IMR-90 (cell line): ENCODE measurements around the gene CDADC1. TPM values are rescaled to one million over a fixed set of nuclear protein-coding genes. Genes with fewer than 3 reads are reported as not detected.

Source experiments
- ATAC-seq: fragments of 200-7000 bp; cut with Tn5 transposase; 2 replicates; pipeline ENCODE4 v1.9.1; 2020; ENCODE audit warnings: low read depth, mild to moderate bottlenecking, moderate library complexity
- BruUV-seq: library from RNA; stranded (reverse); fragments of 400-500 nt; replicated peaks from 2 replicates; lab custom pipeline; 2021; lab: Mats Ljungman, UMichigan
- CTCF ChIA-PET: fragments of 300-600 bp; formaldehyde crosslinking; extraction: SDS; loops from one replicate; lab custom pipeline; 2021; ENCODE audit warnings: antibody characterized with exemption; lab: Yijun Ruan, JAX
- POLR2A ChIA-PET: fragments of 300-600 bp; sonication (Branson Sonifier 250); formaldehyde crosslinking; loops from one replicate; lab custom pipeline; 2022; ENCODE audit warnings: antibody characterized with exemption; ENCODE audit not compliant: unreplicated experiment; lab: Charles Lee
- DNase-seq: peaks from one replicate; pipeline ENCODE4 v3.0.0; 2013
- H2AFZ ChIP-seq: replicated peaks from 2 replicates; pipeline ENCODE3; 2013; ENCODE audit warnings: low read length, mild to moderate bottlenecking; ENCODE audit not compliant: poor library complexity
- H2AK5ac ChIP-seq: 2 replicates; pipeline ENCODE4 v1.6.1; 2013; ENCODE audit warnings: low read depth, low read length, inconsistent platforms
- H2AK9ac ChIP-seq: replicated peaks from 2 replicates; pipeline ENCODE3; 2013; ENCODE audit warnings: mild to moderate bottlenecking, low read depth, low read length, moderate library complexity; ENCODE audit not compliant: poor library complexity
- H2BK120ac ChIP-seq: 2 replicates; pipeline ENCODE4 v1.6.1; 2013; ENCODE audit warnings: low read depth, low read length, inconsistent platforms
- H2BK15ac ChIP-seq: 3 replicates; pipeline ENCODE4 v1.6.1; 2013; ENCODE audit warnings: low read depth, low read length, inconsistent platforms
- H2BK20ac ChIP-seq: 2 replicates; pipeline ENCODE4 v1.6.1; 2013; ENCODE audit warnings: low read depth, mild to moderate bottlenecking, inconsistent platforms, low read length, moderate library complexity
- H2BK5ac ChIP-seq: 2 replicates; pipeline ENCODE4 v1.6.1; 2013; ENCODE audit warnings: mild to moderate bottlenecking, low read depth, low read length, inconsistent platforms; ENCODE audit not compliant: poor library complexity, severe bottlenecking
- H3K14ac ChIP-seq: replicated peaks from 2 replicates; pipeline ENCODE4 v1.6.1; 2013; ENCODE audit warnings: low read depth, low read length, inconsistent platforms
- H3K18ac ChIP-seq: 2 replicates; pipeline ENCODE4 v1.6.1; 2013; ENCODE audit warnings: low read depth, low read length, control low read depth
- H3K23ac ChIP-seq: 2 replicates; pipeline ENCODE4 v1.6.1; 2013; ENCODE audit warnings: low read depth, low read length, inconsistent platforms
- H3K27ac ChIP-seq: 2 replicates; pipeline ENCODE4 v1.5.1; 2013; ENCODE audit warnings: mild to moderate bottlenecking, control low read depth, low read length; ENCODE audit not compliant: insufficient read depth
- H3K27me3 ChIP-seq: 2 replicates; pipeline ENCODE4 v1.6.1; 2013; ENCODE audit warnings: low read length; ENCODE audit not compliant: control insufficient read depth, insufficient read depth
- H3K36me3 ChIP-seq: 2 replicates; pipeline ENCODE4 v1.6.1; 2013; ENCODE audit warnings: low read length, mixed read lengths; ENCODE audit not compliant: control insufficient read depth, insufficient read depth
- H3K4ac ChIP-seq: 2 replicates; pipeline ENCODE4 v1.6.1; 2013; ENCODE audit warnings: low read depth, low read length, inconsistent platforms
- H3K4me1 ChIP-seq: 2 replicates; pipeline ENCODE4 v1.6.1; 2013; ENCODE audit warnings: low read length, mixed read lengths; ENCODE audit not compliant: control insufficient read depth, insufficient read depth
- H3K4me2 ChIP-seq: 2 replicates; pipeline ENCODE4 v1.6.1; 2013; ENCODE audit warnings: low read depth, mild to moderate bottlenecking, control low read depth, low read length, moderate library complexity
- H3K4me3 ChIP-seq: 2 replicates; pipeline ENCODE4 v1.5.1; 2013; ENCODE audit warnings: low read depth, mild to moderate bottlenecking, control low read depth, low read length, moderate library complexity; ENCODE audit not compliant: insufficient read depth
- H3K56ac ChIP-seq: 2 replicates; pipeline ENCODE4 v1.6.1; 2013; ENCODE audit warnings: low read length, inconsistent platforms; ENCODE audit not compliant: insufficient read depth; ENCODE audit errors: extremely low read depth
- H3K79me1 ChIP-seq, 2 experiments: 2 replicates each; pipeline ENCODE4 v1.6.1; 2013; ENCODE audit warnings: low read length in 2 of 2, inconsistent platforms in 1 of 2, low read depth in 1 of 2
- H3K9ac ChIP-seq: 2 replicates; pipeline ENCODE4 v1.6.1; 2013; ENCODE audit warnings: low read depth, low read length, control low read depth
- H3K9me1 ChIP-seq: 2 replicates; pipeline ENCODE4 v1.6.1; 2013; ENCODE audit warnings: low read length, inconsistent platforms; ENCODE audit not compliant: insufficient read depth
- H3K9me3 ChIP-seq: 2 replicates; pipeline ENCODE4 v1.6.1; 2013; ENCODE audit warnings: low read length; ENCODE audit not compliant: control insufficient read depth, insufficient read depth
- H4K20me1 ChIP-seq: 2 replicates; pipeline ENCODE4 v1.6.1; 2013; ENCODE audit warnings: low read length, inconsistent platforms; ENCODE audit not compliant: insufficient read depth
- H4K5ac ChIP-seq: 2 replicates; pipeline ENCODE4 v1.6.1; 2013; ENCODE audit warnings: mild to moderate bottlenecking, low read depth, low read length, control low read depth
- H4K8ac ChIP-seq, 2 experiments: 2 replicates each; pipeline ENCODE4 v1.6.1; 2013; ENCODE audit warnings: low read depth in 2 of 2, low read length in 2 of 2, control low read depth in 1 of 2, inconsistent platforms in 1 of 2
- H4K91ac ChIP-seq: 2 replicates; pipeline ENCODE4 v1.6.1; 2013; ENCODE audit warnings: low read depth, low read length, inconsistent platforms; ENCODE audit not compliant: insufficient read depth
- CEBPB ChIP-seq: IDR thresholded peaks from 2 replicates; pipeline ENCODE4 v1.6.1; 2012; ENCODE audit warnings: low read depth, low read length, improper control_type of control experiment
- POLR2A ChIP-seq: IDR thresholded peaks from 2 replicates; pipeline ENCODE4 v1.6.1; 2012; ENCODE audit warnings: mild to moderate bottlenecking, low read depth, low read length
- RAD21 ChIP-seq: IDR thresholded peaks from 2 replicates; pipeline ENCODE4 v1.6.1; 2012; ENCODE audit warnings: low read length, improper control_type of control experiment
- WGBS, 2 experiments: methylation state at CpG; one replicate each; pipeline versions ENCODE4 v1.1.5 to v1.1.7; 2013; ENCODE audit warnings: missing lambda C conversion rate in 2 of 2; ENCODE audit not compliant: insufficient read length in 1 of 2; ENCODE audit errors: extremely low coverage in 2 of 2; 5-methylcytosine and 5-hydroxymethylcytosine counted together
- dilution Hi-C: fragments of 300-500 bp; cut with HindIII; formaldehyde crosslinking; loops from one replicate; pipeline ENCODE4 v1.14.3; 2018; ENCODE audit warnings: low sequenced_read_pairs; ENCODE audit not compliant: unreplicated experiment
- in situ Hi-C: fragments of 300-500 bp; cut with MboI; formaldehyde crosslinking; loops from 3 replicates; pipeline ENCODE4 v1.14.3; 2019; ENCODE audit warnings: low sequenced_read_pairs, inconsistent platforms, mixed read lengths
- intact Hi-C: fragments of 100-400 bp; cut with micrococcal nuclease; formaldehyde crosslinking; loops from 2 replicates; pipeline ENCODE4 v1.10.0; 2022
- polyA plus RNA-seq, 3 experiments: library from polyadenylated mRNA; depleted of rRNA; stranded (reverse); fragments of >200 nt; gene quantifications; 2 replicates each; pipeline ENCODE4 v1.2.3, GENCODE V29; 2012; ENCODE audit warnings: low replicate concordance in 1 of 3
- total RNA-seq: library from RNA; depleted of rRNA; stranded (reverse); fragments of >200 nt; gene quantifications from 2 replicates; pipeline ENCODE4 v1.2.3, GENCODE V29; 2012
- TF ChIP-seq, protein P1 (sequence below): fragments of 150-350 bp; IDR thresholded peaks from 2 replicates; pipeline ENCODE4 v1.6.1; 2016; ENCODE audit warnings: low read depth, mild to moderate bottlenecking, low read length, moderate library complexity, borderline replicate concordance

CDADC1 gene
- total and polyA plus RNA-seq, 2 of the 4 experiments (the other 2 are of a cell fraction): 0.54 to 2.6 TPM

DNA sequence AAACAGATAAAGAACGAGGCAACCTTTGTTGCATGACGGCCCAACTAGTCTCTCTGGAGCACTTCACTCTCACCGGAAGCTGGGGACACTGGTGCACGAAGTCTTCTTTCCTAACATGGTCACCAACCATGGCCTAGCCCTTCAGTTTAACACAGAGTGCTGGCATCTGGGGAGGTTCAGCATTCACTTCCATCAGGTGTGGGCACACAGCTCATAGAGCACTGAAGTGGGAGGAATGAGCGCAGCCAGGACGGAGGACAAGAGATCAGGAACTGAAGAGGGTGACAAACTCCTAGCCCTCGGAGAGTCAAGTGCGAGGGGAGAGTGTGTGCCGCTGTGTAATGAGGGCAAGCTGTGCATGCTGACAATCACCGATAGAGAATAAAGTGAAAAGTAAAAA, 92.4 kb downstream of the CDADC1 start:
- CTCF ChIA-PET: no interaction called here
- Histone ChIP-seq H2AK9ac (no peak overlapping the region), H3K9me1 (peaks cover 9% of the 10 kb centered on the region), H4K5ac (no peak overlapping the region), H3K79me1 (no peaks in the 10 kb centered on the region), H3K14ac (no peak overlapping the region), H2BK5ac (no peak overlapping the region), H2AK5ac (no peak overlapping the region), H3K27ac (no peak overlapping the region), H4K91ac (peak overlapping the region; percentile 21; the same call in 1 of the 2 replicates), H3K4me3 (no peak overlapping the region), H3K4ac (peak overlapping the region; percentile 16; the same call in 1 of the 2 replicates), H2BK15ac (no peak overlapping the region), H3K4me1 (peaks cover 11% of the 10 kb centered on the region; the same call in 1 of the 2 replicates), H4K8ac (no peak overlapping the region), H3K18ac (no peak overlapping the region), H3K9me3 (no peaks in the 10 kb centered on the region), H3K36me3 (peaks cover 4% of the 10 kb centered on the region; the same call in 1 of the 2 replicates), H3K4me2 (no peak overlapping the region), H2BK120ac (no peak overlapping the region; the same call in 1 of the 2 replicates), H2BK20ac (no peak overlapping the region), H3K23ac (no peak overlapping the region), H3K27me3 (no peaks in the 10 kb centered on the region), H3K56ac (no peak overlapping the region), H4K20me1 (no peaks in the 10 kb centered on the region), H3K9ac (no peak overlapping the region), H2AFZ (no peak overlapping the region)
- dilution Hi-C loops: no loop called here
- no TSS peak for BruUV-seq
- POLR2A ChIA-PET: no interaction called here
- DNase-seq: no peak
- TF ChIP-seq, protein P1, sequence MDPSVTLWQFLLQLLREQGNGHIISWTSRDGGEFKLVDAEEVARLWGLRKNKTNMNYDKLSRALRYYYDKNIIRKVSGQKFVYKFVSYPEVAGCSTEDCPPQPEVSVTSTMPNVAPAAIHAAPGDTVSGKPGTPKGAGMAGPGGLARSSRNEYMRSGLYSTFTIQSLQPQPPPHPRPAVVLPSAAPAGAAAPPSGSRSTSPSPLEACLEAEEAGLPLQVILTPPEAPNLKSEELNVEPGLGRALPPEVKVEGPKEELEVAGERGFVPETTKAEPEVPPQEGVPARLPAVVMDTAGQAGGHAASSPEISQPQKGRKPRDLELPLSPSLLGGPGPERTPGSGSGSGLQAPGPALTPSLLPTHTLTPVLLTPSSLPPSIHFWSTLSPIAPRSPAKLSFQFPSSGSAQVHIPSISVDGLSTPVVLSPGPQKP: no peak
- TF ChIP-seq CEBPB (no peak), POLR2A (no peak), RAD21 (no peak)
- intact Hi-C loops: no loop called here
- no peak for ATAC-seq
- WGBS, 2 experiments: 80% methylated on average over 1 of the region's 10 CpGs; no CpG with 5 or more reads in 1 of the 2 experiments
- in situ Hi-C loops: no loop called here
